ENCODE data around the gene GGT6.

The GGT6 gene

DNA sequence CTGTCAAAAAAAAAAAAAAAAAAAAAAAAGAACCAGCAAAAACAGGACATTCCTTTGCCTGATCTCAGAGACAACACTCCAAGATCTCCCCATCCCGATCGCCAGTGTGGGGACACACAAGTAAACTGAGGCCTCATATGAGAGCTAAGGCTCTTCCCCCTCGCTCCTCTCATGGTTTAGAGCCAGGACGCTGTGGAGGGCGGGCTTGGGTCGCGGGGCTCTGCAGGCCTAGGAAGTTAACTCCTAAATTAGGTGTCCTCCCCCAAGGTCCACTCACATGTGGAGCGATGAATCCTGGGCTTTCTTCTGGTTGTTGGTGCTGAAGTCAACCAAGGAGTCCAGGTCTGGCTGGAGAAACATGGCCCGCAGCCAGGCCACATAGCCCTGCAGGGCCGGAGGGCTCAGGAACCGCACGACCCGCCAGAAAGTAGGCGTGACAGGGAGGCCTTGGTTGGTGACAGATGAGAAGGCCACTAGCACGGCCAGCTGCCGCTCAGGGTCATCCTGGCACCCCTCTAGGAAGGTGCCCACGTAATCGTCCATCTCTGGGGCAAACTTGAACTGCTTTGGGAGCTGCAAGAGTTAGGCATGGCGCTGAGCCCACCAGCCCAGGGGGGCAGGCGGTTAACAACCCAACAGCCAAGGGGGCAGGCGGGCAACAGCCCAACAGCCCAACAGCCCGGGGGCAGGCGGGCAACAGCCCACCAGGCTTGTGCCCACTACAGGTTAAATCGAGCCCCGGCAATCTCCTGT lies 10.4 kb downstream of the GGT6 start:
- no peak for DNase-seq

GRCh38 chr17:4548721-4549531 lies 11.5 kb downstream of the GGT6 start:
- DNase-seq, result no peak

DNA sequence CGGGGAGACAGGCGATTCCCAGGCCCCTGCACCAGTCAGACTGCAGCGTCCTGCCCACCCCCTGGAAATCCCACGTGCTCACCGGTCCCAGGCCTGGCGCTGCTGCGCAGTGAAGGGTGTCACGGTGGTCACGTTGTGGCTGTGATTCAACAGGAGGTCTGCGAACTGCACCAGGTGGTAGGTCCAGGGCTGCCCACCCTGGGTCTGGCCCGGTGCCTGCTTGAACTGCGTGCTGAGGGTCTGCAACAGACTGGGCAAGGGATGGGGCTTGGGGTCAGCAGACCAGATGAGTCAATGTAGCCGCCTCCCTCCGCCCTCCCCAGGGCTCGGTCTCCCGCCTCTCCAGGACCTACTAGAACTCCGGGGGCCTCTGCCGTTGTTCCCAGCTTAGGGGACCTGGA lies 12.3 kb downstream of the GGT6 start:
- DNase-seq, result no peak

- DNase-seq, result no peak
Observed at GRCh38 chr17:4547118-4547906, 13.1 kb downstream of the GGT6 start.

DNA sequence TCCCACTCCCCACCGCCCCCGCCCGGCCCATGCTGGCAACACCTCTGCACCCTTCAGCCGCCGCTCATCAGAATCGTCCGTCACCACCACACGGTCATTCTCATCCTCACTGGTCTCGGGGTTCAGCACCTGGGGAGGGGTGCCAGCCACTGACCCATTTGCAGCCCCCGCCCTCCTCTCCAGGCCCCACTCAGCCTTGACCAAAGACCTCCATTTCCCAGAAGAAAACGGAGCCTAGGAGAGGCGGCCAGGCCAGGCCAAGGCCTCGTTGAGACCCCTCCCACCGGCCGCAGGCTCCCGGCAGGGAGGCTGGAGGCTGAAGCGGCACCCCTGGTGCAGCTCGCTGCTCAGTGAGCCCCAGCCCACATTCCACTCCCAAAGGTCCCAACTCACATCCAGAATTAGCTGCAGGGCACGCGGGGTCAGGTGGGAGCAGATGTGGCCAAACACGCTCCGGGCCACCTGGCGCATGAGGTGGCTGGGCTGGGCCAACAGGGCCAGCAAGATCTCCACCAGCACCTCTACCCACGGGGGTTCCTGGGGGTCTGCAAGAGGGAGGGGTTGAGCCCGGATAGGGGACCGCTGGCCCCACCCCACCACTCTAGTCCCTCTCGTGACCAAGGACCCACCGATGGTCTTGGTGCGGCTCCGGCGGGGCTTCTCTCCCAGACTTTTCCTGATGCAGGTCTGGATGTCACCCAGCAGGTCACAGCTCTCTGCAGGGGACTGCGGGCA lies 15.0 kb downstream of the GGT6 start:
- no peak for DNase-seq

- DNase-seq, result no peak
Observed at GRCh38 chr17:4544951-4545216, 15.5 kb downstream of the GGT6 start.

DNA sequence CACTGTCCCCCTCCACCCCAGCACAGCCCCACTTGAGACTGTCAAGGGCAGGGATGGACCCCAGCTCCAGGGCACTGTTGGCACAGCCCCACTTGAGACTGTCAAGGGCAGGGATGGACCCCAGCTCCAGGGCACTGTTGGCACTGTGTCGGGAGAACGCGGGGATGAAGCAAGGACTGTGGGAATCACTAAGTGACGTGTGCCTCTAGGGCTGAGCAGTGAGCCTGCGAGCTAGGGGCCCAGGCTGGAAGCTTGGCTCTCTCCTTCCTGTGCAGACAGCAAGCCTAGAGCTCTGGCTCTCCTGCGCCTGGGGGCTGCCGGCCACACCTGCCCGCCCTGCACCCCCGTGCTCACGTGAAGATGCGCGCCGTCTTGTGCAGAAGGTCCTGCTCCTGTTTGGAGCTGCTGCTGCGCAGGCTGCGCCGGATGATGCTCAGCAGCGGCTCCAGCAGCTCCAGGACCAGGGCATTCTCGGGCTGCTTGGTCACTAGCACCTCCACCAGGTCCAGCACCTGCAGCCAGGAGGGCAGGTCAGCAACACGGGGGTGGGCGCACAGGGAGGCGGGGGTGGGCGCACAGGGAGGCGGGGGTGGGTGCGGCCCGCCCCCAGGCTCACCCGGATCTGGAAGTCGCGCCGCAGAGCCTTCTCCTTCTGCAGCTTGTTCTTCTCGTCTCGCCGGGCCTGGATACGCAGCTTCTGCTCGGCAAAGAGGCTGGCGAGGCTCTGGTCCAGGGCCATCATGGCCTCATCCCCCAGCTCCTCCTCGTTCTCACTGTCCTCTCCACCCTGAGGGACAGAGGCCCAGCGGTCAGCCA lies 16.0 kb downstream of the GGT6 start:
- no peak for DNase-seq

- no peak for DNase-seq
Observed at GRCh38 chr17:4543557-4544026, 16.8 kb downstream of the GGT6 start.

DNA sequence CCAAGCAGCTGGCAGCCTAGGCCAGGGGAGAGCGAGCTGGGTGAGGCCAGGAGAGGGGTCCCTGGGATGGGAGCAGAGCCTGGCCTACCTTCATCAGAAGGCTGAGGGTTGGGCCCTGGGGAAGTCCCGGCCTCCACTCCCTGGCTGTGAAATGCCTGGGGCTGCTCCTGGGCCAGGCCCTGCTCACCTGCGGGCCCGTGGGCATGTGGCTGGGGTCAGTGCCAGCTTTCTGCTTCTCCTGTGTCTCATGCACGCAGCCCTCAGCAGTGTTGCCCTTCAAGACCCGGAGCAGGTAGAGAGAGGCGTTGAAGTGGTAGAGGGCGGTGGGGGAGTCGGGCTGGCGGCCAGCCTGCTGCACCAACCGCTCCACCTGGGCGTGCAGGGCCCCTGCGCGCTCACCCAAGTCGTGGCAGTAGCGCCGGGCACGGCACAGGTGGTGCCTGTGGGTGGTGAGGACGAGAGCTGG lies 17.6 kb downstream of the GGT6 start:
- no peak for DNase-seq

- DNase-seq, result no peak
Observed at GRCh38 chr17:4542003-4542725, 18.2 kb downstream of the GGT6 start.

DNA sequence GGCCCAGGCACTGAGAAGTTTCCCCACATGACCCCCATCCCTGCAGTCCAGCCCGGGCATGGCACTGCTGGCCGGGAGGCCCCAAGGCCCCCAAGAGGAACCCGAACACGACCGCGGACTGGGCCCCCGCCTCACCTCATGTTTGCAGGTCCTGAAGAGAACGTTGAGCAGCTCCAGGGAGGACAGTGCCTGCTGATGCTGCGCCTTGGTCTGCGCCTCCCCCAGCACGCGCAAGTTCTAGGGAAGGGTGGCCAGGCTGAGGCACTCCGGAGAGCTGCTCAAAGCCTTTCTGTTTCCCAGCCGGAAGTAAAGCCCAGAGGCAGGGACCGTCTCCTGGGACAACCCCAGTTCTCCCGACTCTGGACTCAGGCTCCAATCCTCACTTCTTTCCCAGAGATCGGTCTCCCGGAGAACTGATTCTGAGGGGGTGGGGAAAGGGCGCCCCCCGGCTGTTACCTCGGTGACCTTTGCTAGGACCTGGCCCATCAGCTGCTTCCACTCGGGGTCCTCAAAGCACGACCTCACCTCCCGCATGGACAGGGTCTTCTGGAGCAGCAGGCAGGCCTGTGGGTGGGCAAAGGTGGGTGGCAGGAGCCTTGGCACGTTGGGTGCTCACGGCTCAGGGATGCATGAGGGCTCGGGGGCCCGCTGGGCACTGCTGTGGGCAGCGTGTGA lies 18.9 kb downstream of the GGT6 start:
- no peak for DNase-seq

GRCh38 chr17:4540687-4541327 lies 19.6 kb downstream of the GGT6 start:
- no peak for DNase-seq

DNA sequence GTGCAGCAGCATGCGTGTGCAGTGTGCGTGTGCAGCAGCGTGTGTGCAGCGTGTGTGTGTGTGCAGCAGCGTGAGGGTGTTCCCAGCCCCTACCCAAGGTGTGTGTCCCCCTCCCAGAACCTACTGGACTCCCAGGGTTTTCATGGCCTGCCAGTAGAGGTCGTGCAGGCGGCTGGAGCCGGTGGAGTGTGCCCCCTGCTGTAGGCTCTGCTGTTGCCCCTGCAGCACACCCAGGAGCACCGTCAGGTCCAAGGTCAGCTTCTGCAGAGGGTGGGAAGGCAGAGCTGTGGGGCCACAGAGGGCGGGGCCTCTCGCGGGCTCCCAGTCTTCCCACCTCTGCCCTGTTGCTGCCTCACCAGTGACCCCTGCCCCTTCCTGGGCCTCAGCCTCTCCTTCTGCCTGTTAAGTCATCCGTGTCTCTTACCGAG lies 20.1 kb downstream of the GGT6 start:
- no peak for DNase-seq

DNA sequence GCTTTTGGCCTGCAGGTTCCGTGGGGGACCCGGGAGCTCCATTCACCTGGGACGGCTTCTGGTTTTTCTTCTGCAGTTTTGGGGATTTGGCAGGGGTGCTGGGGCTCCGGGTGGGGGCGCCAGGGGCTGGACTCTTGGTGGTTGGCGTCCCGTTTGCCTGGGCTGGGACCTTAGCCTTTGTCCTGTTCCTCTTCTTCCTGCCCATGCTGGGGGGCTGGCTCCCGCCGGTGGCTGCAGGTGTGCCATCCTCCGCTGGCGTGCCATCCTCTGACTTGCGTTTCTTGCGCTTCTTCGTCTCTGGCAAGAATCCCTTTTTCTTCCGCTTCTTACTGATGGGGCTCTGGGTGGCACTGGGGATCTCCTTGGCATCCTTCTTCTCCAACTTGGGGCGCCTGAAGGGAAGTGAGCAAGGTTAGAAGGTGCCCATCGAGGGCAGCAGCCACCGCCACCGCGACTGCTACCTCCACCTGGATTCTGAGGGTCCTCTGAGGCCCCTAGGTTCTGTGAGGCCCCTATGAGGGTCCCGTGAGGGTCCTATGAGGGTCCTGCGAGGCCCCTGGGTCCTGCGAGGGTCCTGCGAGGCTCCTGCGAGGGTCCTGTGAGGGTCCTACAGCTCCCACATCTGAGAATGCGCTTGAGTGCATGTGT lies 20.7 kb downstream of the GGT6 start:
- DNase-seq, result no peak

- DNase-seq, result no peak
Observed at GRCh38 chr17:4539025-4539424, 21.4 kb downstream of the GGT6 start.

- DNase-seq, result no peak
Observed at GRCh38 chr17:4538236-4539002, 22.0 kb downstream of the GGT6 start.

DNA sequence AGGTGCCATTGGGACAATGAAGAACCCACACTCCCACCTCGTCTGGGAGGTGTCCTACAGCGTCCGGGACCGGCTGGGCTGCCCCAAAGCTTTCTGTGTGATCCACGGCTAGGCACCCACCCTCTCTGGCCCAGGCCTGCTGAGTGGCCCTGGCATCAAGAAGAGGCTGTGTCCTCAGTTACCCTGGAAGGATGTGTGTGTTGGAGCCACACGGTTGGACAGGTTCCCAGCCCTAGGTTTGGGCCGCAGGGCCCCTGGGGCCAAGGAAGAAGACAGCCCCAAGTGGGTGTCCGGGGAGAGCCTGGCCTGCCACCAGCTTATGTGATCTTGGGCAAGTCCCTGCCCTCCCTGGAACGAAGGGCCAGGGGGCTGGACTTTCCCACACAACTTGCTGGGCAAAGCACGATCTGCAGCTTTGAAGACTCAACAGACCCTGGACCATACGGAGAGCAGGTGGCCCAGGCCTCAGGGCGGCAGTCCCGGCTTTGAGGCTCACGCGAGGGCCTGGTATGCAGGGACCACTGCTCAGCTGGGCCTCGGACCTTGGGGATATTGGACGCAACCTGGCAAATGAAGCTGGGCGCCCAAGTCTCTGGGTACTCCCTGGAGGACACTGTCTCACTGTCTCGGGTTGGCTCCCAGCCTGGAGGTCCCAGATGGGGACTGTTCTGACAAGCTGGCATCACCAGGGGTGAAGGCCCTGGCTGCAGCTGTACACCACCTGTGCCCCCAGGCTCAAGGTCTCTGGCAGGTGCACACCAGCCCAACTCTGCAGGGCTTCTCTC lies 22.7 kb downstream of the GGT6 start:
- no peak for DNase-seq

Measured in activated naive CD4-positive, alpha-beta T cell treated with Interleukin-2 at 50 U/mL for 16 hours (primary cell).